GM23338 (cell line): Measurements from ENCODE around the gene CFAP53. TPM values are rescaled to one million over a fixed set of nuclear protein-coding genes. Genes with fewer than 3 reads are reported as not detected.

ENCODE experiments used
- ATAC-seq: fragments of 200-7000 bp; cut with Tn5 transposase; 3 replicates; pipeline ENCODE4 v1.9.1; 2020
- DNase-seq: peaks from one replicate; pipeline ENCODE4 v3.0.0-alpha.2; 2015; ENCODE audit warnings: low spot score
- H2AFZ ChIP-seq: fragments of 200-600 bp; sonication (generic); 2 replicates; pipeline ENCODE4 v1.8.0; 2016; ENCODE audit warnings: antibody characterized with exemption, mild to moderate bottlenecking, moderate library complexity
- H3F3A ChIP-seq: fragments of 200-600 bp; sonication (generic); replicated peaks from 2 replicates; pipeline ENCODE4 v1.8.0; 2017; ENCODE audit warnings: antibody characterized with exemption, mixed run types, low read depth
- H3K27ac ChIP-seq: fragments of 200-600 bp; sonication (generic); 2 replicates; pipeline ENCODE4 v1.6.1; 2016; ENCODE audit warnings: low read depth
- H3K27me3 ChIP-seq: fragments of 200-600 bp; sonication (generic); 2 replicates; pipeline ENCODE4 v1.8.0; 2016; ENCODE audit warnings: mild to moderate bottlenecking, mixed run types, moderate library complexity; ENCODE audit not compliant: insufficient read depth
- H3K36me3 ChIP-seq: fragments of 200-600 bp; sonication (generic); 2 replicates; pipeline ENCODE4 v1.8.0; 2016; ENCODE audit warnings: mild to moderate bottlenecking; ENCODE audit not compliant: insufficient read depth
- H3K4me1 ChIP-seq: fragments of 200-600 bp; sonication (generic); 2 replicates; pipeline ENCODE4 v1.8.0; 2016; ENCODE audit warnings: mild to moderate bottlenecking, moderate library complexity; ENCODE audit not compliant: insufficient read depth
- H3K4me2 ChIP-seq: fragments of 200-600 bp; sonication (generic); 2 replicates; pipeline ENCODE4 v1.7.1; 2017; ENCODE audit warnings: mixed run types
- H3K4me3 ChIP-seq: fragments of 200-600 bp; sonication (generic); 2 replicates; pipeline ENCODE4 v1.6.1; 2016; ENCODE audit warnings: mixed run types
- H3K79me2 ChIP-seq: fragments of 200-600 bp; sonication (generic); replicated peaks from 2 replicates; pipeline ENCODE4 v1.8.0; 2017; ENCODE audit warnings: mild to moderate bottlenecking; ENCODE audit not compliant: insufficient read depth
- H3K9me2 ChIP-seq: fragments of 200-600 bp; sonication (generic); 2 replicates; pipeline ENCODE4 v1.8.0; 2017; ENCODE audit not compliant: insufficient read depth
- H4K20me1 ChIP-seq: fragments of 200-600 bp; sonication (generic); replicated peaks from 2 replicates; pipeline ENCODE4 v1.8.0; 2017; ENCODE audit warnings: mild to moderate bottlenecking; ENCODE audit not compliant: insufficient read depth
- H3K27ac Mint-ChIP-seq: 2 replicates; pipeline ENCODE4 v1.8.0; 2020; ENCODE audit warnings: inconsistent platforms, mild to moderate bottlenecking, moderate library complexity, mixed read lengths
- H3K27me3 Mint-ChIP-seq: 3 replicates; pipeline ENCODE4 v1.8.0; 2022; ENCODE audit warnings: low read depth, mild to moderate bottlenecking, moderate library complexity, mixed read lengths, inconsistent platforms; ENCODE audit not compliant: insufficient read depth, poor library complexity
- H3K36me3 Mint-ChIP-seq: 3 replicates; pipeline ENCODE4 v1.8.0; 2021; ENCODE audit warnings: low read depth, mild to moderate bottlenecking, inconsistent platforms, moderate library complexity, mixed read lengths
- H3K4me1 Mint-ChIP-seq: 3 replicates; pipeline ENCODE4 v1.8.0; 2020; ENCODE audit warnings: mild to moderate bottlenecking, inconsistent platforms, mixed read lengths
- H3K4me3 Mint-ChIP-seq: 3 replicates; pipeline ENCODE4 v1.8.0; 2021; ENCODE audit warnings: moderate library complexity, mild to moderate bottlenecking, inconsistent platforms, mixed read lengths
- H3K9me3 Mint-ChIP-seq: 3 replicates; pipeline ENCODE4 v1.8.0; 2020; ENCODE audit warnings: moderate library complexity, mild to moderate bottlenecking, inconsistent platforms, mixed read lengths
- CREB1 ChIP-seq: fragments of 250-450 bp; sonication (Bioruptor Pico); IDR thresholded peaks from 2 replicates; pipeline ENCODE4 v1.5.0; 2020; ENCODE audit warnings: low read depth, mild to moderate bottlenecking, moderate library complexity
- EZH2 ChIP-seq: fragments of 200-600 bp; sonication (generic); IDR thresholded peaks from one replicate; pipeline ENCODE4 v1.8.0; 2017; ENCODE audit warnings: antibody characterized with exemption, mild to moderate bottlenecking, low read depth; ENCODE audit not compliant: unreplicated experiment
- EZH2phosphoT487 ChIP-seq: fragments of 200-600 bp; sonication (generic); IDR thresholded peaks from one replicate; pipeline ENCODE4 v1.8.1; 2018; ENCODE audit warnings: antibody characterized with exemption; ENCODE audit not compliant: unreplicated experiment
- POLR2AphosphoS5 ChIP-seq: IDR thresholded peaks from 2 replicates; pipeline ENCODE4 v1.6.1; 2016; ENCODE audit warnings: antibody characterized with exemption, low read depth
- ZNF114 ChIP-seq: fragments of 250-450 bp; sonication (Bioruptor Pico); IDR thresholded peaks from 2 replicates; pipeline ENCODE4 v1.5.0; 2020; ENCODE audit warnings: mild to moderate bottlenecking, moderate library complexity
- polyA plus RNA-seq: library from polyadenylated mRNA; unstranded; fragments of >200 nt; fragmentation: Nextera tagmentation; extraction: Ambion mirVana; gene quantifications from 2 replicates; pipeline ENCODE4 v1.2.1, GENCODE V29; 2016
- total RNA-seq: library from RNA; depleted of rRNA; stranded (reverse); fragments of >200 nt; shearing (Covaris generic); gene quantifications from 2 replicates; pipeline ENCODE4 v1.2.3, GENCODE V29; 2014
- TF ChIP-seq, protein P1 (sequence below), 2 experiments: fragments of 200-600 bp in 1 of 2; sonication (generic) in 1 of 2; conservative IDR thresholded peaks; 2 replicates each; pipeline versions ENCODE4 v1.5.1 to v1.6.1; 2016 to 2017; ENCODE audit warnings: antibody characterized with exemption in 2 of 2, low read depth in 2 of 2, mild to moderate bottlenecking in 2 of 2, moderate library complexity in 1 of 2
- TF ChIP-seq, protein P2 (sequence below): fragments of 250-450 bp; sonication (Bioruptor Pico); IDR thresholded peaks from 2 replicates; pipeline ENCODE4 v1.5.0; 2020; ENCODE audit warnings: mild to moderate bottlenecking, moderate library complexity
- TF ChIP-seq, protein P3 (sequence below): IDR thresholded peaks from 2 replicates; pipeline ENCODE4 v1.6.1; 2016; ENCODE audit warnings: antibody characterized with exemption

Gene CFAP53
- total and polyA plus RNA-seq, 2 experiments from 2014 or later = 0.71 TPM; not detected in 1

DNA sequence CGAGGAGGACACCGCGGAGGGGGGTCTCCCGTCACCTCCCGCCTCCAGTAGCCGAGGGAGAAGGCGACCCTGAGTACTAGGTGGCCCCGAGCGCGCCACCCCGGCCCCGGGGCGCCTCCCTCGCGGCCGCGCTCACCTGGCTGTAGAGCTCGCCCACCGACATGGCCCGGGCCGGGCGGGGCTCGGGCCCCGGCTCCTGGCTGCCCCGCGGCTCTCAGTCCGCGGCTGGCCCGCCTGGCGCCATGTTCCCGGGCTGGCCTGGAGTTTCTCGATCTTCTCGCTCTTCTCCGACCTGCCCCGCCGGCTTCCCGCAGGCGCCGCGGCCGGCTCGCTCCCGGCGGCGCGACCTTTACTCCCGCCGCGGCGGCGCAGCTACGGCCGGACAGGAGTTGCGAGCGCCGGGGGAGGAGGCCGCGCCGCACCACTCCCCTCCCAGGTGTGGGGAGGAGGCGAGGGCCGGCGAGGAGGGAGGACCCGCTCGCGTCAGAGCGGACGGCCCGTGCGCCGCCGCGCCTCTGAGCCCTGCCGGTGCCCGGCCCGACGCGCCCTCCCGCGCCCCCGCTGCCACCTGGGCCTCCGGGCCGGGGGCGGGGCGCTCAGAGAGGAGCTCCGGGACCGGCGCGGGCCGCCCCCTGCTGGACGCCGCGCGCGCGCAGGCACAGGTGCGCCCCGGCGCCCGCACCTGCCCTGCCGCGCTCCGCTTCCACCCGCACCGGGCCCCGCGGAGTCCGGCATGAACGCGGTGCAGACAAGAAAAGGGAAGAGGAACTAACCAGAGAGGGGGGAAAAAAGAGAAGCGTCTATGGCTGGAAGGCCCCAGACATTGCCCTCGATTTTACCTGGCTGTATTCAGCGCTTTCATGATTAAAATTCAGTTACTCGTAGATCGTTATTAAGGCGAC, 71.4 kb downstream of the CFAP53 start, which contains the start of gene MYO5B:
Gene MYO5B, minus strand, starts transcription at position 517 of the 902 bp plus-strand sequence. Its CDS starts 354 bp downstream, at position 163.
- H3K79me2 ChIP-seq = no peaks in the 10 kb centered on the region
- DNase-seq (peak; percentile 89), ATAC-seq (peak; percentile 73)
- peaks cover 71% of the 10 kb centered on the region for H3K27me3 ChIP-seq
- 0 out of 2 replicates have a peak, but pooled peaks cover 4% of the 10 kb centered on the region for H3F3A ChIP-seq
- peak within 1 kb of the TSS; percentile 79 for H3K4me3 ChIP-seq
- peak within 1 kb of the TSS; percentile 93 for H2AFZ ChIP-seq
- H3K36me3 ChIP-seq = no peaks in the 10 kb centered on the region
- TF ChIP-seq, protein P1, sequence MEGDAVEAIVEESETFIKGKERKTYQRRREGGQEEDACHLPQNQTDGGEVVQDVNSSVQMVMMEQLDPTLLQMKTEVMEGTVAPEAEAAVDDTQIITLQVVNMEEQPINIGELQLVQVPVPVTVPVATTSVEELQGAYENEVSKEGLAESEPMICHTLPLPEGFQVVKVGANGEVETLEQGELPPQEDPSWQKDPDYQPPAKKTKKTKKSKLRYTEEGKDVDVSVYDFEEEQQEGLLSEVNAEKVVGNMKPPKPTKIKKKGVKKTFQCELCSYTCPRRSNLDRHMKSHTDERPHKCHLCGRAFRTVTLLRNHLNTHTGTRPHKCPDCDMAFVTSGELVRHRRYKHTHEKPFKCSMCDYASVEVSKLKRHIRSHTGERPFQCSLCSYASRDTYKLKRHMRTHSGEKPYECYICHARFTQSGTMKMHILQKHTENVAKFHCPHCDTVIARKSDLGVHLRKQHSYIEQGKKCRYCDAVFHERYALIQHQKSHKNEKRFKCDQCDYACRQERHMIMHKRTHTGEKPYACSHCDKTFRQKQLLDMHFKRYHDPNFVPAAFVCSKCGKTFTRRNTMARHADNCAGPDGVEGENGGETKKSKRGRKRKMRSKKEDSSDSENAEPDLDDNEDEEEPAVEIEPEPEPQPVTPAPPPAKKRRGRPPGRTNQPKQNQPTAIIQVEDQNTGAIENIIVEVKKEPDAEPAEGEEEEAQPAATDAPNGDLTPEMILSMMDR (conservative IDR thresholded peaks at IDR 0.05; ENCODE audit: low read depth in 2 of 2) = peak in 1 of 2 experiments; percentile 61; a peak in 3 of 4 replicates
- peak; percentile 31; the same call in 1 of the 2 replicates for TF ChIP-seq POLR2AphosphoS5
- no peak for TF ChIP-seq EZH2
- TF ChIP-seq ZNF114 (CRISPR knock-in tag) = no peak
- no peak; the same call in 1 of the 2 replicates for TF ChIP-seq CREB1 (CRISPR knock-in tag)
- no peaks in the 10 kb centered on the region for H3K36me3 Mint-ChIP-seq
- H3K4me3 Mint-ChIP-seq = peak within 1 kb of the TSS; percentile 76
- H3K4me2 ChIP-seq = peak within 1 kb of the TSS; percentile 95
- H3K9me3 Mint-ChIP-seq = no peaks in the 10 kb centered on the region
- peaks cover 40% of the 10 kb centered on the region for H3K27me3 Mint-ChIP-seq
- H3K4me1 Mint-ChIP-seq = peaks cover 18% of the 10 kb centered on the region
- H3K4me1 ChIP-seq = peaks cover 22% of the 10 kb centered on the region; the same call in 1 of the 2 replicates
- no peak within 1 kb of the TSS for H3K27ac ChIP-seq
- H3K27ac Mint-ChIP-seq = no peak within 1 kb of the TSS
- peaks cover 5% of the 10 kb centered on the region; the same call in 1 of the 2 replicates for H4K20me1 ChIP-seq
- H3K9me2 ChIP-seq = no peaks in the 10 kb centered on the region

DNA sequence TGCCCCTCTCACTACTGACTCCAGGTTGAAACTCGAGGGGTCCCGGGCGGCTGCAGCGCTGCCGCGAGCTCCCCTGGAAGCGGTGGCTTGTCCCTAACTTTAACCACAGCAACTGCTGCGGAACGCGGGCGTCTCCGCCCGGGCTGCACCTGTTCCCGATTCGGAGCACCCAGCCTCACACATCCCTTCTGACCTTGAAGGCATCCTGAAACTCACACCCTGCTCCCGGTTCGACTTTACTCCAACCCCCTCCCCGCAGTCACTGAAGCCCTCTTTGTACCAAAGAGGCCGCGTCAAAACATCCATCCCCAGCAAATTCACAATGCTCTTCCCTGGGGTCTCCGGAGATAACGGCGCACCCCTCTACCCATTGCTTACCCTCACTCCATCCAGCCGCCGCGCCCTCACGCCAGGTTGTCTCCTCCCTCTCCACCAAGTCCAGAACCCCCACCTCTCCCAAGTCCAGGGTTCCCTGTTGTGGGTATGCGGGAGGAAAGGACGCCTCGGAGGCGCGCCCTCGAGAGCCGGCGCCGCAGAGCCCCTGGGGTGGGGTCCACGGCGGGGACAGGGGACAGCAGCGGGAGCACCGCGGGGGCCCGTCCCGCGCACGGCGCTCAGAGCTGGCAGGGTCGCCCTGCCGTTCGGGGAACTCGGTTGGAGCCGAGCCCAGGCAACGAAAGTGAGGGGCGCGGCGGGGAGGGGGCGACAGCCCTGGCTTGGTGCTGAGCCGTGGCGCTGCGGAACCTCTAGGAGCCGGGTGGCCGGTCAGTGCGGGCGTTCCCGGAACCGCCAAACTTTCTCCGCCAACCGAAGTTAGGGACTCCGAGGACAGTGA, 72.3 kb downstream of the CFAP53 start:
- peaks cover 73% of the 10 kb centered on the region for H3K27me3 ChIP-seq
- H4K20me1 ChIP-seq = peaks cover 5% of the 10 kb centered on the region; the same call in 1 of the 2 replicates
- TF ChIP-seq, protein P2, sequence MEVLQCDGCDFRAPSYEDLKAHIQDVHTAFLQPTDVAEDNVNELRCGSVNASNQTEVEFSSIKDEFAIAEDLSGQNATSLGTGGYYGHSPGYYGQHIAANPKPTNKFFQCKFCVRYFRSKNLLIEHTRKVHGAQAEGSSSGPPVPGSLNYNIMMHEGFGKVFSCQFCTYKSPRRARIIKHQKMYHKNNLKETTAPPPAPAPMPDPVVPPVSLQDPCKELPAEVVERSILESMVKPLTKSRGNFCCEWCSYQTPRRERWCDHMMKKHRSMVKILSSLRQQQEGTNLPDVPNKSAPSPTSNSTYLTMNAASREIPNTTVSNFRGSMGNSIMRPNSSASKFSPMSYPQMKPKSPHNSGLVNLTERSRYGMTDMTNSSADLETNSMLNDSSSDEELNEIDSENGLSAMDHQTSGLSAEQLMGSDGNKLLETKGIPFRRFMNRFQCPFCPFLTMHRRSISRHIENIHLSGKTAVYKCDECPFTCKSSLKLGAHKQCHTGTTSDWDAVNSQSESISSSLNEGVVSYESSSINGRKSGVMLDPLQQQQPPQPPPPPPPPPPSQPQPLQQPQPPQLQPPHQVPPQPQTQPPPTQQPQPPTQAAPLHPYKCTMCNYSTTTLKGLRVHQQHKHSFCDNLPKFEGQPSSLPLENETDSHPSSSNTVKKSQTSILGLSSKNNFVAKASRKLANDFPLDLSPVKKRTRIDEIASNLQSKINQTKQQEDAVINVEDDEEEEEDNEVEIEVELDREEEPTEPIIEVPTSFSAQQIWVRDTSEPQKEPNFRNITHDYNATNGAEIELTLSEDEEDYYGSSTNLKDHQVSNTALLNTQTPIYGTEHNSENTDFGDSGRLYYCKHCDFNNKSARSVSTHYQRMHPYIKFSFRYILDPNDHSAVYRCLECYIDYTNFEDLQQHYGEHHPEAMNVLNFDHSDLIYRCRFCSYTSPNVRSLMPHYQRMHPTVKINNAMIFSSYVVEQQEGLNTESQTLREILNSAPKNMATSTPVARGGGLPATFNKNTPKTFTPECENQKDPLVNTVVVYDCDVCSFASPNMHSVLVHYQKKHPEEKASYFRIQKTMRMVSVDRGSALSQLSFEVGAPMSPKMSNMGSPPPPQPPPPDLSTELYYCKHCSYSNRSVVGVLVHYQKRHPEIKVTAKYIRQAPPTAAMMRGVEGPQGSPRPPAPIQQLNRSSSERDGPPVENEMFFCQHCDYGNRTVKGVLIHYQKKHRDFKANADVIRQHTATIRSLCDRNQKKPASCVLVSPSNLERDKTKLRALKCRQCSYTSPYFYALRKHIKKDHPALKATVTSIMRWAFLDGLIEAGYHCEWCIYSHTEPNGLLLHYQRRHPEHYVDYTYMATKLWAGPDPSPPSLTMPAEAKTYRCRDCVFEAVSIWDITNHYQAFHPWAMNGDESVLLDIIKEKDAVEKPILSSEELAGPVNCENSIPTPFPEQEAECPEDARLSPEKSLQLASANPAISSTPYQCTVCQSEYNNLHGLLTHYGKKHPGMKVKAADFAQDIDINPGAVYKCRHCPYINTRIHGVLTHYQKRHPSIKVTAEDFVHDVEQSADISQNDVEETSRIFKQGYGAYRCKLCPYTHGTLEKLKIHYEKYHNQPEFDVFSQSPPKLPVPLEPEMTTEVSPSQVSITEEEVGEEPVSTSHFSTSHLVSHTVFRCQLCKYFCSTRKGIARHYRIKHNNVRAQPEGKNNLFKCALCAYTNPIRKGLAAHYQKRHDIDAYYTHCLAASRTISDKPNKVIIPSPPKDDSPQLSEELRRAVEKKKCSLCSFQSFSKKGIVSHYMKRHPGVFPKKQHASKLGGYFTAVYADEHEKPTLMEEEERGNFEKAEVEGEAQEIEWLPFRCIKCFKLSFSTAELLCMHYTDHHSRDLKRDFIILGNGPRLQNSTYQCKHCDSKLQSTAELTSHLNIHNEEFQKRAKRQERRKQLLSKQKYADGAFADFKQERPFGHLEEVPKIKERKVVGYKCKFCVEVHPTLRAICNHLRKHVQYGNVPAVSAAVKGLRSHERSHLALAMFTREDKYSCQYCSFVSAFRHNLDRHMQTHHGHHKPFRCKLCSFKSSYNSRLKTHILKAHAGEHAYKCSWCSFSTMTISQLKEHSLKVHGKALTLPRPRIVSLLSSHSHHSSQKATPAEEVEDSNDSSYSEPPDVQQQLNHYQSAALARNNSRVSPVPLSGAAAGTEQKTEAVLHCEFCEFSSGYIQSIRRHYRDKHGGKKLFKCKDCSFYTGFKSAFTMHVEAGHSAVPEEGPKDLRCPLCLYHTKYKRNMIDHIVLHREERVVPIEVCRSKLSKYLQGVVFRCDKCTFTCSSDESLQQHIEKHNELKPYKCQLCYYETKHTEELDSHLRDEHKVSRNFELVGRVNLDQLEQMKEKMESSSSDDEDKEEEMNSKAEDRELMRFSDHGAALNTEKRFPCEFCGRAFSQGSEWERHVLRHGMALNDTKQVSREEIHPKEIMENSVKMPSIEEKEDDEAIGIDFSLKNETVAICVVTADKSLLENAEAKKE (CRISPR knock-in tag) = no peak
- TF ChIP-seq EZH2 (peak; percentile 60), EZH2phosphoT487 (no peak)
- TF ChIP-seq, protein P3, sequence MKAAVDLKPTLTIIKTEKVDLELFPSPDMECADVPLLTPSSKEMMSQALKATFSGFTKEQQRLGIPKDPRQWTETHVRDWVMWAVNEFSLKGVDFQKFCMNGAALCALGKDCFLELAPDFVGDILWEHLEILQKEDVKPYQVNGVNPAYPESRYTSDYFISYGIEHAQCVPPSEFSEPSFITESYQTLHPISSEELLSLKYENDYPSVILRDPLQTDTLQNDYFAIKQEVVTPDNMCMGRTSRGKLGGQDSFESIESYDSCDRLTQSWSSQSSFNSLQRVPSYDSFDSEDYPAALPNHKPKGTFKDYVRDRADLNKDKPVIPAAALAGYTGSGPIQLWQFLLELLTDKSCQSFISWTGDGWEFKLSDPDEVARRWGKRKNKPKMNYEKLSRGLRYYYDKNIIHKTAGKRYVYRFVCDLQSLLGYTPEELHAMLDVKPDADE = no peak
- Mint-ChIP-seq H3K27ac (no peak overlapping the region), H3K9me3 (no peaks in the 10 kb centered on the region), H3K4me3 (peak overlapping the region; percentile 76), H3K36me3 (no peaks in the 10 kb centered on the region), H3K4me1 (peaks cover 15% of the 10 kb centered on the region), H3K27me3 (peaks cover 42% of the 10 kb centered on the region)
- peak overlapping the region; percentile 93 for H2AFZ ChIP-seq
- H3K4me3 ChIP-seq = peak overlapping the region; percentile 79
- H3K9me2 ChIP-seq = no peaks in the 10 kb centered on the region
- H3K4me1 ChIP-seq = peaks cover 22% of the 10 kb centered on the region; the same call in 1 of the 2 replicates
- ATAC-seq (peak; percentile 44), DNase-seq (peak; percentile 50)
- peak overlapping the region; percentile 95 for H3K4me2 ChIP-seq
- 0 out of 2 replicates have a peak, but pooled peaks cover 4% of the 10 kb centered on the region for H3F3A ChIP-seq
- H3K27ac ChIP-seq = no peak overlapping the region
- no peaks in the 10 kb centered on the region for H3K79me2 ChIP-seq
- H3K36me3 ChIP-seq = no peaks in the 10 kb centered on the region
